Omental fat pad (tissue), 4 donors: Measurements from ENCODE around the gene LHCGR. TPM values are rescaled to one million over a fixed set of nuclear protein-coding genes. Genes with fewer than 3 reads are reported as not detected.

Source experiments
- ATAC-seq: fragments of 150-250 bp; one replicate; pipeline ENCODE4 v1.9.1; 2016; ENCODE audit warnings: mild to moderate bottlenecking, moderate library complexity; ENCODE audit not compliant: low FRiP score
- DNase-seq: peaks from one replicate; pipeline ENCODE4 v3.0.0-alpha.2; 2019; ENCODE audit warnings: low spot score
- CTCF ChIP-seq, 3 donors: fragments of 450-650 bp; IDR thresholded peaks; one replicate each; pipeline ENCODE4 v1.5.1; 2016 to 2017; ENCODE audit warnings: antibody characterized with exemption in 3 of 3, mild to moderate bottlenecking in 3 of 3, moderate library complexity in 2 of 3
- total RNA-seq, 4 donors: library from RNA; depleted of rRNA; stranded (reverse); fragments of >200 nt; gene quantifications; one replicate each; pipeline ENCODE4 v1.1.0, GENCODE V29; 2016

LHCGR gene
- total RNA-seq, 4 donors from 2014 or later, result 0.96 to 13.1 (median 1.2) TPM; not detected in 1

DNA sequence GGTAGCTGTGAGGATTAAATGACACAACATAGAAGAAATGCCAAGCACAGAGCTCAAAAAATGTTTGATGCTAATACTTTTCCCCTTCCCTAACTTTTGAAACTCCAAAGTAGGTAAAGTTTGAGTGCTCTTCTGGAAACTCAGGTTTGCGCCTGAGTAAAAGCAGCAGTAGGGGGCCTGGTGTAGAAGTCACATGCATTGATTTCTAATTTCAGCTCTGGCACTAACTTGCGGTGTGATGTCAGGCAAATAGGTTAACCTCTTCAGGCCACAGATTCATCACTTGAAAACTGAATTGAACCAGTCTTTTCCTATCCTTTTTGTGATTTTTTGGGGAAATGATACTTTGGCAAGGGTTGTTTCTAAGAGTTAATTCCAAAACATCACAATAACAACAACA lies 27.2 kb downstream of the LHCGR start:
- DNase-seq, result no peak
- ATAC-seq, result no peak
- TF ChIP-seq CTCF (IDR thresholded peaks at IDR 0.05), result no peak

GRCh38 chr2:48727560-48727959 lies 28.0 kb downstream of the LHCGR start:
- ATAC-seq, result no peak
- DNase-seq, result no peak
- TF ChIP-seq CTCF (IDR thresholded peaks at IDR 0.05), result no peak

DNA sequence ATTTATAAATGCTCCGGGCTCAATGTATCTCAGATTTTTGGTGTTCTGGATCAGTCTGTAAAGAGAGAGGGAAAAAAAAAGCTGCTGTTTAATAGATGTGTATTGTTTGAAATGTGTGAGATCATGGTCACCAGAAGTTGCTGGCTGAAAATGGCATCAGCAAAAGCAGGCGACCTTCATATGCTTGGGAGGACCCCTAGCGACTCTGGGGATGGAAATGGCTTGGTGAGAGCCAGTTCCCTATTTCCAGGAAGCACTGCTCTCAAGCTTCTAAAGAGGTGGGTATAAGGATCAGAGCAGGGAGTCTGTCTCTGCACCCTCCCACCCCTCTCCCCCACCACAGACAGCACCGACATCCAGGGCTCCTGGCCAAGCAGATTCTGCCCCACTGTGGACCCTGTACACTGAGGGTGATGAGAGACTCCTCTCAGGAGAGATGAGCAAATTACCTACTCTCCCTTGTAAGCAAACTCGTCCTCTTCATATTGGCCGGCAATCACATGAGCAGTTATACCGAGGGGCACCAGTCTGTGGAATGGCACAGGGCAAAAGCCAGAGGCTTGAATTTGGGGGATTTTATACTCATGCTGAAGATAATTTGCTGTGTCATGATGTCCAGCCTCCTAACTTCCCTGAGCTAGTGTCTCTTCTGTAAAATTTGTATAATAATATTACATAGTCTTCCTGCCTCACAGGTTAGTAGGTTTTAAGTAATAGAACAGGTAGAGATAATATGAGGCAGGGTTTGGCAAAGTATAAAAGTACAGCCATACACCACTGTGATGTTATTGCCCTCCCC lies 29.6 kb downstream of the LHCGR start:
- ATAC-seq (no peak), DNase-seq (no peak)
- TF ChIP-seq CTCF (IDR thresholded peaks at IDR 0.05), result no peak

DNA sequence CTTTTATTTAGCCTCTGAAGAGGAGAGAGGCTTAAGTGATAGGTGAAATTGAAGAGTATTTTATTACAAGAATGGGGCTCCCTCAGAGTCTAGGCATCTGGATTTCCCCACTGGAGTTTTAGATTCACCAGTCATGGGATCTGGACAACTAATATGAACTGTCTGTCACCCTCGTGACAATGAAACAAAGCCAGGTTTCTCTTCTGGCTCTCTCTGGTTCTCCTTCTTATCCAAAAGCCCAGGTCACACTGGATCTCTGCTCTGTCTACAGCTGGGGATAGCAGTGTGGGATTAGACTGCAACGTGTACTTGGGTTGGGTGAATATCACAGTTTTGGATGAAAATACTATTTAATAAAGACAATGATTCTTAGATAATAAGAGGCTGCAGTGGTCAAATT lies 31.2 kb downstream of the LHCGR start:
- DNase-seq, result no peak
- ATAC-seq, result no peak
- no peak for TF ChIP-seq CTCF (IDR thresholded peaks at IDR 0.05)

GRCh38 chr2:48723129-48723528 lies 32.4 kb downstream of the LHCGR start:
- ATAC-seq, result no peak
- no peak for DNase-seq
- no peak for TF ChIP-seq CTCF (IDR thresholded peaks at IDR 0.05)

DNA sequence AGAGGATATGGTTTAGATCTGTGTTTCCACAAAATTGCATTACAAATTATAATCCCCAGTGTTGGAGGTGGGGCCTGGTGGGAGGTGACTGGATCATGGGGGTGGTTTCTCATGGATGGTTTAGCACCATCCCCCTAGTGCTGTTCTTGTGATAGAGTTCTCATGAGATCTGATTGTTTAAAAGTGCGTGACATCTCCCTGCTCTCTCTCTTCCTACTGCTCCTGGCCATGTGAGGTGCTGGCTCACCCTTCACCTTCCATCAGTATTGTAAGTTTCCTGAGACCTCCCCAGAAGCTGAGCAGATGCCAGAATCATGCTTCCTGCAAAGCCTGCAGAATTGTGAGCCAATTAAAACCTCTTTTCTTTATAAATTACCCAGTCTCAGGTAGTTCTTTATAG lies 33.1 kb downstream of the LHCGR start:
- DNase-seq (no peak), ATAC-seq (no peak)
- TF ChIP-seq CTCF (IDR thresholded peaks at IDR 0.05), result no peak

GRCh38 chr2:48721158-48721557 lies 34.4 kb downstream of the LHCGR start:
- ATAC-seq (no peak), DNase-seq (no peak)
- TF ChIP-seq CTCF (IDR thresholded peaks at IDR 0.05), result no peak
